Keratinocyte (primary cell): Measurements from ENCODE around the gene RBM4. TPM values are rescaled to one million over a fixed set of nuclear protein-coding genes. Genes with fewer than 3 reads are reported as not detected.

Source experiments
- DNase-seq: peaks from one replicate; pipeline ENCODE4 v3.0.0-alpha.2; 2011; ENCODE audit warnings: low read depth, missing footprints, low spot score
- FAIRE-seq: peaks from 2 replicates; lab custom pipeline; 2011; peaks lifted over from hg19 to GRCh38; lab: Jason Lieb, UNC
- H2AFZ ChIP-seq: 2 replicates; pipeline ENCODE4 v1.6.0; 2012; ENCODE audit warnings: low read length, control low read depth, inconsistent platforms; ENCODE audit not compliant: control insufficient read depth
- H3K27ac ChIP-seq: 2 replicates; pipeline ENCODE4 v1.5.1; 2011; ENCODE audit warnings: low read length; ENCODE audit not compliant: control insufficient read depth, insufficient read depth
- H3K27me3 ChIP-seq: 3 replicates; pipeline ENCODE4 v1.6.0; 2011; ENCODE audit warnings: low read length; ENCODE audit not compliant: control insufficient read depth, insufficient read depth; ENCODE audit errors: extremely low read depth
- H3K36me3 ChIP-seq, 2 experiments: 2 replicates in 1 of 2; 3 replicates in 1 of 2; pipeline ENCODE4 v1.5.1; 2011; ENCODE audit warnings: low read length in 2 of 2, mild to moderate bottlenecking in 1 of 2; ENCODE audit not compliant: control insufficient read depth in 2 of 2, insufficient read depth in 2 of 2; ENCODE audit errors: extremely low read depth in 1 of 2
- H3K4me1 ChIP-seq: 3 replicates; pipeline ENCODE4 v1.5.1; 2011; ENCODE audit warnings: low read length; ENCODE audit not compliant: control insufficient read depth, insufficient read depth; ENCODE audit errors: extremely low read depth
- H3K4me2 ChIP-seq: 3 replicates; pipeline ENCODE4 v1.6.0; 2011; ENCODE audit warnings: low read depth, low read length; ENCODE audit not compliant: control insufficient read depth, insufficient read depth; ENCODE audit errors: extremely low read depth
- H3K4me3 ChIP-seq, 3 experiments: fragments of 200-600 bp in 1 of 3; sonication (generic) in 1 of 3; 2 replicates in 2 of 3; 3 replicates in 1 of 3; pipeline ENCODE4 v1.5.1; 2011 to 2016; ENCODE audit warnings: low read length in 3 of 3, mild to moderate bottlenecking in 3 of 3, control low read depth in 2 of 3, inconsistent platforms in 1 of 3, low read depth in 1 of 3, mixed read lengths in 1 of 3, mixed run types in 1 of 3, moderate library complexity in 1 of 3; ENCODE audit not compliant: control insufficient read depth in 2 of 3, insufficient read depth in 2 of 3; ENCODE audit errors: extremely low read depth in 1 of 3
- H3K79me2 ChIP-seq: 2 replicates; pipeline ENCODE4 v1.6.0; 2012; ENCODE audit warnings: low read length; ENCODE audit not compliant: control insufficient read depth, insufficient read depth
- H3K9ac ChIP-seq: 3 replicates; pipeline ENCODE4 v1.6.0; 2011; ENCODE audit warnings: low read length; ENCODE audit not compliant: control insufficient read depth, insufficient read depth; ENCODE audit errors: extremely low read depth
- H3K9me1 ChIP-seq: 3 replicates; pipeline ENCODE4 v1.6.0; 2011; ENCODE audit warnings: low read length; ENCODE audit not compliant: control insufficient read depth, insufficient read depth; ENCODE audit errors: extremely low read depth
- H3K9me3 ChIP-seq: 2 replicates; pipeline ENCODE4 v1.5.1; 2012; ENCODE audit warnings: low read depth, low read length; ENCODE audit not compliant: control insufficient read depth
- H4K20me1 ChIP-seq: 3 replicates; pipeline ENCODE4 v1.6.0; 2011; ENCODE audit warnings: low read length; ENCODE audit not compliant: control insufficient read depth, insufficient read depth; ENCODE audit errors: extremely low read depth
- EZH2 ChIP-seq: IDR thresholded peaks from one replicate; pipeline ENCODE4 v1.6.1; 2012; ENCODE audit warnings: inconsistent platforms, mild to moderate bottlenecking, low read length, moderate library complexity
- dilution Hi-C: fragments of 300-500 bp; cut with MboI; formaldehyde crosslinking; loops from one replicate; pipeline ENCODE4 v1.7.0; 2020; ENCODE audit warnings: low sequenced_read_pairs; ENCODE audit not compliant: extremely low pct_ligation_motif_present
- polyA plus RNA-seq, 5 experiments: library from polyadenylated mRNA; depleted of rRNA in 3 of 5; stranded (reverse) in 3 of 5; stranded (forward) in 1 of 5; unstranded in 1 of 5; fragments of >200 nt; gene quantifications; 1 replicate in 1 of 5; 2 replicates in 3 of 5; 3 replicates in 1 of 5; pipeline versions ENCODE4 v1.2.1 to v1.2.3, GENCODE V29; 2011 to 2012; ENCODE audit warnings: missing spikeins in 2 of 5, low read depth in 1 of 5, low replicate concordance in 1 of 5
- TF ChIP-seq, protein P1 (sequence below), 3 experiments: IDR thresholded peaks in 1 of 3; conservative IDR thresholded peaks in 1 of 3; optimal IDR thresholded peaks in 1 of 3; 2 replicates in 2 of 3; 3 replicates in 1 of 3; pipeline versions ENCODE3 to v1.5.1; 2011; ENCODE audit warnings: low read length in 3 of 3, mild to moderate bottlenecking in 3 of 3, moderate library complexity in 2 of 3, control low read depth in 1 of 3, inconsistent platforms in 1 of 3; ENCODE audit not compliant: insufficient read depth in 2 of 3; ENCODE audit errors: extremely low read depth in 1 of 3

Gene RBM4
- polyA plus RNA-seq, 1 donor (not counting 4 experiments of a cell fraction or from before 2014, with no cell fraction given), result 190 TPM

DNA sequence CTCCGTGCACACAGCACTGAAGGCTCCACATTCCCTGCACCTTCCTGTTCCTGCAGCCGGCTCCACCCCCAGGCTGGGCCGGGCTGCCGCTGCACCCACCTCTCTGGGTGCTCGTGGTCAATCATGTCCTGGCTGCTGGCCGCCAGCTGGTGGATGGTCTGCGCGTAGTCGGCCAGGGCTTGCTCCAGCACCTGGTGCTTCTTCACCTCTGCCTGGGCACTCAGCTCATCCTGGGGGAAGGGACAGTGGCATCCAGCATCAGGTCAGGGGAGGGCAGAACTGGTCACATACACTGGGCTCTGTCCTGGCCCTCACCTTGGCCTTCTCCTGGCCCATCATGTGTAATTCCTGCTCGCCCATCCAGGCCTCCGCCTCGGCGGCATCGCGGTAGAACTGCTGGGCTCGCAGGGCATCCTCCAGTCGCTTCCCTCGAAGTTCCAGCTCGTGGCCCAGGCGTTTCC, 54.4 kb downstream of the RBM4 start:
- TF ChIP-seq, protein P1, sequence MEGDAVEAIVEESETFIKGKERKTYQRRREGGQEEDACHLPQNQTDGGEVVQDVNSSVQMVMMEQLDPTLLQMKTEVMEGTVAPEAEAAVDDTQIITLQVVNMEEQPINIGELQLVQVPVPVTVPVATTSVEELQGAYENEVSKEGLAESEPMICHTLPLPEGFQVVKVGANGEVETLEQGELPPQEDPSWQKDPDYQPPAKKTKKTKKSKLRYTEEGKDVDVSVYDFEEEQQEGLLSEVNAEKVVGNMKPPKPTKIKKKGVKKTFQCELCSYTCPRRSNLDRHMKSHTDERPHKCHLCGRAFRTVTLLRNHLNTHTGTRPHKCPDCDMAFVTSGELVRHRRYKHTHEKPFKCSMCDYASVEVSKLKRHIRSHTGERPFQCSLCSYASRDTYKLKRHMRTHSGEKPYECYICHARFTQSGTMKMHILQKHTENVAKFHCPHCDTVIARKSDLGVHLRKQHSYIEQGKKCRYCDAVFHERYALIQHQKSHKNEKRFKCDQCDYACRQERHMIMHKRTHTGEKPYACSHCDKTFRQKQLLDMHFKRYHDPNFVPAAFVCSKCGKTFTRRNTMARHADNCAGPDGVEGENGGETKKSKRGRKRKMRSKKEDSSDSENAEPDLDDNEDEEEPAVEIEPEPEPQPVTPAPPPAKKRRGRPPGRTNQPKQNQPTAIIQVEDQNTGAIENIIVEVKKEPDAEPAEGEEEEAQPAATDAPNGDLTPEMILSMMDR (optimal IDR thresholded peaks at IDR 0.05 in 1 of 3, IDR thresholded peaks at IDR 0.05 in 1 of 3, conservative IDR thresholded peaks at IDR 0.05 in 1 of 3; ENCODE audit: extremely low read depth in 1 of 3, insufficient read depth in 2 of 3, low read length in 3 of 3), result no peak
- no peak for TF ChIP-seq EZH2
- Histone ChIP-seq H3K4me2 (no peak overlapping the region), H3K36me3 (peaks cover 26 to 27% of the 10 kb centered on the region in 2 experiments), H3K9me3 (no peaks in the 10 kb centered on the region), H2AFZ (no peak overlapping the region), H3K27ac (no peak overlapping the region), H4K20me1 (no peaks in the 10 kb centered on the region), H3K27me3 (no peaks in the 10 kb centered on the region), H3K4me1 (peaks cover 10% of the 10 kb centered on the region), H3K4me3 (no peak overlapping the region), H3K9ac (no peak overlapping the region), H3K79me2 (no peaks in the 10 kb centered on the region), H3K9me1 (no peaks in the 10 kb centered on the region)
- DNase-seq, result no peak
- FAIRE-seq, result no peak
- dilution Hi-C loops, result loop anchor here (25.0 kb wide), 1 partner anchor 94 kb away; no protein-coding TSS in a partner anchor

DNA sequence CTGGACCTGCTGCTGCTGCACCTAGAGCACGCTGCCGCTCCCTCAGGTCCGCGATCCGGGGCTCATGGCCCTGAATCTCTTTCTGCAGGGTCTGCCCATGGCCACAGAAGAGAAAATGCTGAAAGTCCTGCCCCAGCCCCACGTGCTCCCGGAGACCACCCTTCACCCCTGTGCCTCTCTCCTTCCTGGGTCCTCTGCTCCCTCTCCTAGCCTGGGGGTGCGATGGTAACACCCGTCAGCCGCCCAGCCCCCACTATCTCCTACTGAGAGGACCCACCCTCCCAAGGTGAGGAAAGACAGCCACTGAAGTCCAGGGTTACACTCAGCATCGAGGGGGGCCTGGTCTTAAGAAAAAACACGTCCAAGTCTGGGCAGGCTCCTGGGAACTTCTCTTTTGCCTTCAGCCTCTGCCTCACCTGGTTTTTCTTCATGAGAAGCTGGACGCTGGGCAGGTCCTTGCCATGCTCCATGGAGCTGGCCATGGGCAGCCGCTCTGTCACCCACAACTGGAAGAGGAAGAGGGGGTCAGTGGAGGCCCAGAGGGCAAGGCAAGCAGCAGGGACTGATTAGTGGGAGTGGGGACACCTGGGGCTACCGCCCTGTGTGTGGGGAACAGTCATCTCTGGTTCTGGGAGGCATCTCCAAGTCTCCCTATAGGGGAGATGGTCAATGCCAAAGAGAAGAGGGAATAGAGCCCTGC, 55.0 kb downstream of the RBM4 start:
- Histone ChIP-seq H3K27me3 (no peaks in the 10 kb centered on the region), H3K79me2 (no peaks in the 10 kb centered on the region), H3K9me3 (no peaks in the 10 kb centered on the region), H3K4me2 (no peak overlapping the region), H3K4me1 (peaks cover 10% of the 10 kb centered on the region), H3K4me3 (no peak overlapping the region), H3K27ac (no peak overlapping the region), H2AFZ (no peak overlapping the region), H3K9ac (no peak overlapping the region), H3K9me1 (no peaks in the 10 kb centered on the region), H3K36me3 (peaks cover 23 to 25% of the 10 kb centered on the region in 2 experiments), H4K20me1 (no peaks in the 10 kb centered on the region)
- DNase-seq (no peak), FAIRE-seq (no peak)
- dilution Hi-C loops, result loop anchor here (25.0 kb wide), 1 partner anchor 94 kb away; no protein-coding TSS in a partner anchor
- no peak for TF ChIP-seq EZH2
- TF ChIP-seq, protein P1 (optimal IDR thresholded peaks at IDR 0.05 in 1 of 3, IDR thresholded peaks at IDR 0.05 in 1 of 3, conservative IDR thresholded peaks at IDR 0.05 in 1 of 3; ENCODE audit: extremely low read depth in 1 of 3, insufficient read depth in 2 of 3, low read length in 3 of 3), result no peak
